ENCODE results near the gene CLN5.

The CLN5 gene

GRCh38 chr13:76974618-76974975 lies 17.3 kb upstream of the CLN5 start:
- H3K4me3 ChIP-seq (ENCODE audit: low read length), result no peak overlapping the region
- H3K36me3 ChIP-seq (ENCODE audit: control insufficient read depth, insufficient read depth, low read length), result no peaks in the 10 kb centered on the region
- no peak overlapping the region for H3K27ac ChIP-seq (ENCODE audit: low read length)
- no peak for DNase-seq (ENCODE audit: low read depth, low spot score)
- no peaks in the 10 kb centered on the region for H3K4me1 ChIP-seq (ENCODE audit: control insufficient read depth, insufficient read depth, low read length)
- H3K27me3 ChIP-seq (ENCODE audit: control insufficient read depth, insufficient read depth, low read length), result no peaks in the 10 kb centered on the region
- no peaks in the 10 kb centered on the region; the same call in 1 of the 2 replicates for H3K9me3 ChIP-seq (ENCODE audit: control insufficient read depth, insufficient read depth, low read length)
- WGBS (ENCODE audit: insufficient coverage, insufficient read length), result no CpG with 5 or more reads among the region's 3 CpGs

GRCh38 chr13:76975863-76976262 lies 16.0 kb upstream of the CLN5 start:
- H3K27ac ChIP-seq (ENCODE audit: low read length), result no peak overlapping the region
- H3K27me3 ChIP-seq (ENCODE audit: control insufficient read depth, insufficient read depth, low read length), result no peaks in the 10 kb centered on the region
- H3K9me3 ChIP-seq (ENCODE audit: control insufficient read depth, insufficient read depth, low read length), result no peaks in the 10 kb centered on the region; the same call in 1 of the 2 replicates
- DNase-seq (ENCODE audit: low read depth, low spot score), result no peak
- WGBS (ENCODE audit: insufficient coverage, insufficient read length), result no CpG with 5 or more reads among the region's 6 CpGs
- no peaks in the 10 kb centered on the region for H3K4me1 ChIP-seq (ENCODE audit: control insufficient read depth, insufficient read depth, low read length)
- no peak overlapping the region for H3K4me3 ChIP-seq (ENCODE audit: low read length)
- no peaks in the 10 kb centered on the region for H3K36me3 ChIP-seq (ENCODE audit: control insufficient read depth, insufficient read depth, low read length)

GRCh38 chr13:76976490-76976889 lies 15.4 kb upstream of the CLN5 start:
- Histone ChIP-seq H3K4me1 (ENCODE audit: control insufficient read depth, insufficient read depth, low read length) (no peaks in the 10 kb centered on the region), H3K27me3 (ENCODE audit: control insufficient read depth, insufficient read depth, low read length) (no peaks in the 10 kb centered on the region), H3K36me3 (ENCODE audit: control insufficient read depth, insufficient read depth, low read length) (no peaks in the 10 kb centered on the region), H3K27ac (ENCODE audit: low read length) (no peak overlapping the region), H3K9me3 (ENCODE audit: control insufficient read depth, insufficient read depth, low read length) (no peaks in the 10 kb centered on the region; the same call in 1 of the 2 replicates), H3K4me3 (ENCODE audit: low read length) (no peak overlapping the region)
- no peak for DNase-seq (ENCODE audit: low read depth, low spot score)
- no CpG with 5 or more reads among the region's 8 CpGs for WGBS (ENCODE audit: insufficient coverage, insufficient read length)

DNA sequence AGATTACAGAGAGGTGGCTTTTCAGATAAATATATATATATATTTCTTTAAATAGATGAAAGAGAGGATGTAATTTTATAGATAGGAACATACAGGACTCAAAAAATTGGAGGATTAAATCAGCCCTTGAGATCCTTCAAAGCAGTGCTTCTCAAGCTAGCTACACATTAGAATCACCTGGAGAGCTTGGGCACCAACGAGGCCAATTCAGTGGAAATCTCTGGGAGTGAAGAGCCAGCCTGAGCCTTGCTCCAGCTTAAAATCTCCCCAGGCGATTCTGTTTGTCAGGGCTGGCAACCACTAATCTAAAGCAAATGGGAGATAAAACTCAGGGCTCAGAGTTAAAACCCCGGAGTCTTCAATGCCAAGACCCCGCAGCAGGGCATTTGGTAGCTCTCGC lies 15.0 kb upstream of the CLN5 start:
- no peak overlapping the region for H3K27ac ChIP-seq (ENCODE audit: low read length)
- no peaks in the 10 kb centered on the region for H3K4me1 ChIP-seq (ENCODE audit: control insufficient read depth, insufficient read depth, low read length)
- no peaks in the 10 kb centered on the region for H3K36me3 ChIP-seq (ENCODE audit: control insufficient read depth, insufficient read depth, low read length)
- H3K9me3 ChIP-seq (ENCODE audit: control insufficient read depth, insufficient read depth, low read length), result no peaks in the 10 kb centered on the region; the same call in 1 of the 2 replicates
- no peak overlapping the region for H3K4me3 ChIP-seq (ENCODE audit: low read length)
- WGBS (ENCODE audit: insufficient coverage, insufficient read length), result no CpG with 5 or more reads among the region's 5 CpGs
- no peaks in the 10 kb centered on the region for H3K27me3 ChIP-seq (ENCODE audit: control insufficient read depth, insufficient read depth, low read length)
- DNase-seq (ENCODE audit: low read depth, low spot score), result no peak

DNA sequence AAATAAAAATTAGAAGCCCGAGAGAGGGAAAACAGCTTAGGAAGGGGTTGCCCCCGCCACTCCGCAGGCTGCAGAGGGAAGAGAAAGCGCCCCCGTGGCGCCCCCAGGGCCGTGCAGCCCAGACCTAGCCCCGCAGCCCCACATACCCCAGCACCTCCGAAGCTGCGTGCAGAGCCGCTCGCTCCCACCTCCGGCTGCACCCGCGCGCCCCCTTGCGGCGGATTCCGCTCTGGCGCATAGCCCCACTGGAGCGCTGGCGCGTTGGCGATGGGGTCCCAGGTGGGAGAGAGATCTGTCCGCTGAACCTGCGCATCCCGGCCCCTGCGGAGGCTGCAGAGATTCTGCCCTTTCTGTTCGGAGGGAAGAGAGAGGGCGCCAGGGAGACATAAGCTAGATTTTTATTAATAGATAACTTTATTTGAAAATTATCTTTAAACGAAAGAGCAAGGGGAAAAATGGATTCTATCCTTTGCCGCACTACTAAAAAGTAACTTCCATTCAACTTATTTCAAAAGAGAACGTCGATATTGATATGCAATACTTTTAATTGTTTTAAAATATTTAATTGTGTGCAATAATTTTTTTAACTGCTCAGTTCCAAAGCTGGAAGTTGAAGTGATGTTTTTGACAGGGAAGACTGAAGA lies 11.7 kb upstream of the CLN5 start:
- H3K4me3 ChIP-seq (ENCODE audit: low read length), result no peak overlapping the region
- H3K36me3 ChIP-seq (ENCODE audit: control insufficient read depth, insufficient read depth, low read length), result no peaks in the 10 kb centered on the region
- no peak overlapping the region for H3K27ac ChIP-seq (ENCODE audit: low read length)
- no peaks in the 10 kb centered on the region; the same call in 1 of the 2 replicates for H3K9me3 ChIP-seq (ENCODE audit: control insufficient read depth, insufficient read depth, low read length)
- WGBS (ENCODE audit: insufficient coverage, insufficient read length), result no CpG with 5 or more reads among the region's 34 CpGs
- H3K27me3 ChIP-seq (ENCODE audit: control insufficient read depth, insufficient read depth, low read length), result no peaks in the 10 kb centered on the region
- DNase-seq (ENCODE audit: low read depth, low spot score), result no peak
- no peaks in the 10 kb centered on the region for H3K4me1 ChIP-seq (ENCODE audit: control insufficient read depth, insufficient read depth, low read length)

DNA sequence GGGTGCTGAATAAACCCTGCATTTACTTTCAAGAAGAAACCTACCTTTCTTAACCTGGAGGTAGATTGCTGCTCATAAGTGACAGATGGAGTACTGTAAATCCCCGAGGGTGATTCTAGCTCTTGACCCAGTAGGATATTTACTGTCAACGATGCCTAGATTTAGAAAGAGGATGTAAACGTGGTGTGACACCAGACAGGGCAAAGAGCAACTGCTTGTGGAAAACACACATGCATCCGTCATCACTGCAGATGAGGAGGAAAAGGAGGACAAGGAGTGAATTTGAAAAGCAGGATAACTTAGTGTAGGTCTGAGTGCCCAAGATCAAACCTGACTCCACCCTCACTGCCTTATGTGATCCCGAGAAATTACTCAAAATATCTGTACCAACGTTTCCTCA lies 9.8 kb upstream of the CLN5 start:
- no peak for DNase-seq (ENCODE audit: low read depth, low spot score)
- H3K27me3 ChIP-seq (ENCODE audit: control insufficient read depth, insufficient read depth, low read length), result no peaks in the 10 kb centered on the region
- H3K36me3 ChIP-seq (ENCODE audit: control insufficient read depth, insufficient read depth, low read length), result no peaks in the 10 kb centered on the region
- no peak overlapping the region for H3K27ac ChIP-seq (ENCODE audit: low read length)
- H3K4me3 ChIP-seq (ENCODE audit: low read length), result no peak overlapping the region
- WGBS (ENCODE audit: insufficient coverage, insufficient read length), result no CpG with 5 or more reads among the region's 6 CpGs
- H3K4me1 ChIP-seq (ENCODE audit: control insufficient read depth, insufficient read depth, low read length), result no peaks in the 10 kb centered on the region
- no peaks in the 10 kb centered on the region; the same call in 1 of the 2 replicates for H3K9me3 ChIP-seq (ENCODE audit: control insufficient read depth, insufficient read depth, low read length)

DNA sequence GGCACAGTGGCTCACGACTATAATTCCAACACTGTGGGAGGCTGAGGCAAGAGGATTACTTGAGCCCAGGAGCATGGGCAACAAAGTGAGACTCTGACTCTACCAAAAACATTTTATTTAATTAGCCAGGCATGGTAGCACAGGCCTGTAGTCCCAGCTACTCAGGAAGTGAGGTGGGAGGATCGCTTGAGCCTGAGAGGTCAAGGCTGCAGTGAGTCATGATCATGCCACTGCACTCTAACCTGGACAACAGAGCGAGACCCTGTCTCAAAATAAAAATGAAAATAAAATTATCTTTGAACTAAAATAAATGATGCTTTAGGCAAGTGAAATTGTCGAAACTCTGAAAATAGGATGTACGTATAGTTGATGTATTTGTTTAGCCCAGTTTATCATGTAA lies 8.2 kb upstream of the CLN5 start:
- Histone ChIP-seq H3K27ac (ENCODE audit: low read length) (no peak overlapping the region), H3K4me3 (ENCODE audit: low read length) (no peak overlapping the region), H3K9me3 (ENCODE audit: control insufficient read depth, insufficient read depth, low read length) (no peaks in the 10 kb centered on the region; the same call in 1 of the 2 replicates), H3K36me3 (ENCODE audit: control insufficient read depth, insufficient read depth, low read length) (no peaks in the 10 kb centered on the region), H3K27me3 (ENCODE audit: control insufficient read depth, insufficient read depth, low read length) (no peaks in the 10 kb centered on the region), H3K4me1 (ENCODE audit: control insufficient read depth, insufficient read depth, low read length) (no peaks in the 10 kb centered on the region)
- WGBS (ENCODE audit: insufficient coverage, insufficient read length), result 100% methylated on average over 2 of the region's 5 CpGs
- DNase-seq (ENCODE audit: low read depth, low spot score), result no peak

GRCh38 chr13:76991432-76991795 lies 467 bp upstream of the CLN5 start:
- H3K4me1 ChIP-seq (ENCODE audit: control insufficient read depth, insufficient read depth, low read length), result 0 out of 2 replicates have a peak, but pooled peaks cover 2% of the 10 kb centered on the region
- DNase-seq (ENCODE audit: low read depth, low spot score), result no peak
- no peak overlapping the region for H3K27ac ChIP-seq (ENCODE audit: low read length)
- no peaks in the 10 kb centered on the region for H3K27me3 ChIP-seq (ENCODE audit: control insufficient read depth, insufficient read depth, low read length)
- H3K4me3 ChIP-seq (ENCODE audit: low read length), result peak overlapping the region; percentile 58; the same call in 1 of the 2 replicates
- no CpG with 5 or more reads among the region's 15 CpGs for WGBS (ENCODE audit: insufficient coverage, insufficient read length)
- no peaks in the 10 kb centered on the region for H3K9me3 ChIP-seq (ENCODE audit: control insufficient read depth, insufficient read depth, low read length)
- no peaks in the 10 kb centered on the region for H3K36me3 ChIP-seq (ENCODE audit: control insufficient read depth, insufficient read depth, low read length)

DNA sequence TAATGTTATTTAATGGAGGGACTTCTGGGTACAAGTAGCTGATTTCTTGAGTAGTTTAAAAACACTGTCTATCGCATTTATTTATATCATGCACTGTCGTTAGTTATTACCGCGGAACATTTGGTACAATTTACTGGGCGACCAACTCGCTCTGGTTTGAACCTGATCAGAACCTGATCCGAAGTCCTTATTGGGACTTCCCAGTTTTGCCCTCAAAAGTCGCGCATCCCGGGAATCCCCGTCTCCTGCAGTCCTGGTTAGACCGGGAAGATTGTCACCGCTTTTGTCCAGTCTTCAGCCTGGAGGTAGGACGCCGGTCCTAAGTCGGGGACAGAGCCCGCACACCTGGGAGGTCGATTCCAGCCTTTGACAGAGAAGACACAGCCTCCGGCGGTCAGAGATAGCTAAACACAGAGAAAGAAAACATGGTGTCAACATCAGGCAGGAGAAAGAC lies 694 bp downstream of the CLN5 start:
- H3K36me3 ChIP-seq (ENCODE audit: control insufficient read depth, insufficient read depth, low read length), result no peaks in the 10 kb centered on the region
- 0 out of 2 replicates have a peak, but pooled peaks cover 2% of the 10 kb centered on the region for H3K4me1 ChIP-seq (ENCODE audit: control insufficient read depth, insufficient read depth, low read length)
- H3K27ac ChIP-seq (ENCODE audit: low read length), result no peak overlapping the region
- H3K27me3 ChIP-seq (ENCODE audit: control insufficient read depth, insufficient read depth, low read length), result no peaks in the 10 kb centered on the region
- WGBS (ENCODE audit: insufficient coverage, insufficient read length), result no CpG with 5 or more reads among the region's 20 CpGs
- peak overlapping the region; percentile 58; the same call in 1 of the 2 replicates for H3K4me3 ChIP-seq (ENCODE audit: low read length)
- no peak for DNase-seq (ENCODE audit: low read depth, low spot score)
- H3K9me3 ChIP-seq (ENCODE audit: control insufficient read depth, insufficient read depth, low read length), result no peaks in the 10 kb centered on the region

DNA sequence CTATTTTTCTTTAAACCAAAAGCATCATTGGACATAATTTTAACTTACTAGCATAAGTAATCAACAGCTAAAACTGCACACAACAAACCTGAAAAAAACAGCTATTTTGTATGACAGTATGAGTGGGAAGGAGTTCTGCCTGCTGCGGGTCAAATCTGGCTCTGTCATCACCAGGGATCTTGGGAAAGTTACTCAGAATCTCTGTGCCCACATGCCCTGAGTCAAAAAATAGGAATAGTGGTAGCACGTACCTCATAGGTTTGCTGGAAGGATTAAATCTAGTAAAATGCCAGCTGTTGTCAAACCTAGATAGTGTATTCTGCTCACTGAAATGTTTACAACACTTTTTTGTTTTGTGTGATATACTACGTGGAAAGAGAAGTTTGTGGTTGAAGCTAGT lies 1.1 kb downstream of the CLN5 start:
- Histone ChIP-seq H3K4me3 (ENCODE audit: low read length) (peak overlapping the region; percentile 58; the same call in 1 of the 2 replicates), H3K36me3 (ENCODE audit: control insufficient read depth, insufficient read depth, low read length) (no peaks in the 10 kb centered on the region), H3K4me1 (ENCODE audit: control insufficient read depth, insufficient read depth, low read length) (0 out of 2 replicates have a peak, but pooled peaks cover 2% of the 10 kb centered on the region), H3K27me3 (ENCODE audit: control insufficient read depth, insufficient read depth, low read length) (no peaks in the 10 kb centered on the region), H3K27ac (ENCODE audit: low read length) (no peak overlapping the region), H3K9me3 (ENCODE audit: control insufficient read depth, insufficient read depth, low read length) (no peaks in the 10 kb centered on the region)
- WGBS (ENCODE audit: insufficient coverage, insufficient read length), result 100% methylated on average over 1 of the region's 3 CpGs
- DNase-seq (ENCODE audit: low read depth, low spot score), result no peak

GRCh38 chr13:76993473-76993872 lies 1.6 kb downstream of the CLN5 start:
- H3K27ac ChIP-seq (ENCODE audit: low read length), result no peak overlapping the region
- no peak for DNase-seq (ENCODE audit: low read depth, low spot score)
- no peak overlapping the region for H3K4me3 ChIP-seq (ENCODE audit: low read length)
- H3K9me3 ChIP-seq (ENCODE audit: control insufficient read depth, insufficient read depth, low read length), result no peaks in the 10 kb centered on the region
- no peaks in the 10 kb centered on the region for H3K36me3 ChIP-seq (ENCODE audit: control insufficient read depth, insufficient read depth, low read length)
- WGBS (ENCODE audit: insufficient coverage, insufficient read length), result 100% methylated on average over 3 of the region's 5 CpGs
- 0 out of 2 replicates have a peak, but pooled peaks cover 2% of the 10 kb centered on the region for H3K4me1 ChIP-seq (ENCODE audit: control insufficient read depth, insufficient read depth, low read length)
- no peaks in the 10 kb centered on the region for H3K27me3 ChIP-seq (ENCODE audit: control insufficient read depth, insufficient read depth, low read length)

Data from iPS DF 6.9 (cell line).